Measurements from ENCODE around the gene SHISA4.

The SHISA4 gene

DNA sequence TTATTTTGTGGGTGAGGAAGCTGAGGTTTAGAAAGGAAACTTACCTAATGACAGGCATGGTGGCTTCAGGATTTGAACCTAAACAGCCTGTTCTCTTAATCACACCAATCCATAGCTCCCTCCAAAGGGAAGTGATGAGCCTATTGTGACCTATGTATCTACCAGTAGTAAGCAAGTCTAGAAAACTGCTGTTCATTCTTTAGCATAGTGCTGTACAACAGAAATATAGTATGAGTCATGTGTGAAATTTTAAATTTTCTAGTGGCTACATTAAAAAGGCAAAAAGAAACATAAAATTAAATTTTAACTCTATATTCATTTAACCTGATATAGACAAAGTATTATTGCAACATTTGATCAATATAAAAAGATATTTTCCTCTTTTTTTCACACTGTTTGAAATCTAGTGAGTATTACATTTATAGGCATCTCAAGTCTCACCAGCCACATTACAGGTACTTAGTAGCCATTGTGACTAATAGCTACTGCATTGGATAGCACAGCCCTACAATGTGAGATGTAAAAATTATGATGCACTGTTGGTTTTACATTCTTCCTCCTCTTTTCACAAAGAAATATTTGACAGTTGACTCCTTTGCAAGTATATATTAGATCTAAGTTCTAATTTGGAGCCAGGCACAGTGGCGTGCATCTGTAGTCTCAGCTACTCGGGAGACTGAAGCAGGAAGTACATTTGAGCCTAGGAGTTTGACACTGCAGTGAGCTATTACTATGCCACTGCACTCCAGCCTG, 43.2 kb upstream of the SHISA4 start:
- intact Hi-C loops (cut with DNase I; ENCODE audit: low total_unique reads) = no loop called here
- H3K27ac ChIP-seq = no peak overlapping the region
- peaks cover 0 to 8% (median 6%) of the 10 kb centered on the region in 3 donors for H3K36me3 ChIP-seq
- peaks cover 0 to 38% (median 14%) of the 10 kb centered on the region in 4 donors for H3K4me1 ChIP-seq
- no peaks in the 10 kb centered on the region for H3K9me3 ChIP-seq
- no peak for DNase-seq
- H3K27me3 ChIP-seq = no peaks in the 10 kb centered on the region
- H3K4me3 ChIP-seq = no peak overlapping the region
- TF ChIP-seq, protein P1, sequence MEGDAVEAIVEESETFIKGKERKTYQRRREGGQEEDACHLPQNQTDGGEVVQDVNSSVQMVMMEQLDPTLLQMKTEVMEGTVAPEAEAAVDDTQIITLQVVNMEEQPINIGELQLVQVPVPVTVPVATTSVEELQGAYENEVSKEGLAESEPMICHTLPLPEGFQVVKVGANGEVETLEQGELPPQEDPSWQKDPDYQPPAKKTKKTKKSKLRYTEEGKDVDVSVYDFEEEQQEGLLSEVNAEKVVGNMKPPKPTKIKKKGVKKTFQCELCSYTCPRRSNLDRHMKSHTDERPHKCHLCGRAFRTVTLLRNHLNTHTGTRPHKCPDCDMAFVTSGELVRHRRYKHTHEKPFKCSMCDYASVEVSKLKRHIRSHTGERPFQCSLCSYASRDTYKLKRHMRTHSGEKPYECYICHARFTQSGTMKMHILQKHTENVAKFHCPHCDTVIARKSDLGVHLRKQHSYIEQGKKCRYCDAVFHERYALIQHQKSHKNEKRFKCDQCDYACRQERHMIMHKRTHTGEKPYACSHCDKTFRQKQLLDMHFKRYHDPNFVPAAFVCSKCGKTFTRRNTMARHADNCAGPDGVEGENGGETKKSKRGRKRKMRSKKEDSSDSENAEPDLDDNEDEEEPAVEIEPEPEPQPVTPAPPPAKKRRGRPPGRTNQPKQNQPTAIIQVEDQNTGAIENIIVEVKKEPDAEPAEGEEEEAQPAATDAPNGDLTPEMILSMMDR (IDR thresholded peaks at IDR 0.05) = no peak

DNA sequence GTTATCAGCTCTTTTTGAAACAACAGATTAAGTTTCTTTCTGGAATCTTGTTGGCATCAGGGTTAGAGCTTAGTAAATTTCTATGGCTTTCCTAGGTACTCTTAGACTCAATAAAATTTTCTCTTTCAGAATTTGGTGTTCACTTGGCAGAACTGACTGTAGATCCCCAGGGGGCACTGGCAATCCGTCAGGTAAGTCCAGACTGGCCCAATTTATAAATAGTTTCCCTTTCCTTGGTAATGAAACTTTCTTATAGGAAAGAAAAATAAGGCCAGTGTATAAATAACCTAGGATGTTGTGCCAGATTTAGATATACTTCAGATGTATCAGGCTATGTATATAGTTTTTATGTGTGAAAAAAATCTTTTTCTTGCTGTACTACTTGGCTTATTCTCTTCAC, 41.5 kb upstream of the SHISA4 start:
- TF ChIP-seq, protein P1 (IDR thresholded peaks at IDR 0.05) = no peak
- Histone ChIP-seq H3K9me3 (no peaks in the 10 kb centered on the region), H3K27ac (no peak overlapping the region), H3K27me3 (no peaks in the 10 kb centered on the region), H3K36me3 (peaks cover 2 to 24% (median 16%) of the 10 kb centered on the region in 3 donors), H3K4me3 (no peak overlapping the region), H3K4me1 (peaks cover 0 to 43% (median 17%) of the 10 kb centered on the region in 4 donors)
- intact Hi-C loops (cut with DNase I; ENCODE audit: low total_unique reads) = no loop called here
- DNase-seq = no peak

DNA sequence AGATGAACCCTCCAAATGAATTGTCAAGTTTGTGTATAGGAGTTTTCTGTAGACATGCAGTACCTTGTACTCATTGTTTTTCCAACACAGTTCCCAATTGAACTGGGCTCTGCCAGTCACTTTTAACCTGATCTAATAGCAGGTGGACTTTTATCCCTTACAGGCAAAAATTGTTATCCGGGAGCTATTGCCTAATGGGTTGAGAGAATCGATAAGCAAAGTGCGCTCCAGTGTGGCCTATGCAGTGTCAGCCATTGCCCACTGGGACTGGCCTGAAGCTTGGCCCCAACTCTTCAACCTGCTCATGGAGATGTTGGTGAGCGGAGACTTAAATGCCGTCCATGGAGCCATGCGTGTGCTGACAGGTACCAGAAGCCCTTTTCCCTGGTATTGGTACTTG, 40.5 kb upstream of the SHISA4 start:
- TF ChIP-seq, protein P1 (IDR thresholded peaks at IDR 0.05) = no peak
- Histone ChIP-seq H3K9me3 (no peaks in the 10 kb centered on the region), H3K36me3 (peaks cover 13 to 34% (median 27%) of the 10 kb centered on the region in 3 donors), H3K27me3 (no peaks in the 10 kb centered on the region), H3K4me3 (no peak overlapping the region), H3K27ac (no peak overlapping the region), H3K4me1 (peaks cover 0 to 39% (median 17%) of the 10 kb centered on the region in 4 donors)
- DNase-seq = no peak
- intact Hi-C loops (cut with DNase I; ENCODE audit: low total_unique reads) = no loop called here

DNA sequence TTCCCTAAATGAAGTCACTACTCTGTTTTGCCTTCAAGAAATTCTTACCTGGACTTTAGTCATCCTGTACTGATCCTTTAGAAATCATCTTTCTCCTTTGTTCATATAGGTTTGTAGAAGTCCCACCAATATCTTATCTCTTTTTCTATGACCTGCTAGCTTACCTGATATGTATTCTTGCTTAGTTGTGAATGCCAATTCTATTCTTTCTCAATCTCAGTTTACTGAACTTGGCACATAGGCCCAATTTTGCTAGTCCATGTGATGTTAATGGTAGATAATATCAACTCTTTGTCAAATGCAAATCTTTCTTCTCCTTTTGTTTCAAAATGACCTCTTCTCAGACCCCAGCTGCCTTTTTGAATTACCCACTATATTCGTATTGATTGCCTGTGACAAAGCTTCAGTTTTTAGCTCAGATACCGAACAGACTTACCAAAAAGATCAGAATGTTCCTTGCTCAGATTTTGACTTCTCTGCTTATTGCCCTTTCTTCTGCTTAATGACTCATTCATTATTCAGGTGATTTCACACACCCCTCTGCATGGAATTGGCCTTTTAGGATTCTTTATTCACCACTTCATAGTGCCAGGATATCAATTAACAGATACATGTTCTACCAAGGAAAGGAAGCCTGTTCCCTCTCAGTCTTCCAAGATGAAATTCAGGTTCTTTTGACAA, 39.2 kb upstream of the SHISA4 start:
- Histone ChIP-seq H3K4me3 (no peak overlapping the region), H3K36me3 (peaks cover 26 to 47% (median 39%) of the 10 kb centered on the region in 3 donors), H3K9me3 (no peaks in the 10 kb centered on the region), H3K27me3 (no peaks in the 10 kb centered on the region), H3K27ac (peak overlapping the region; percentile 51 to 53), H3K4me1 (peaks cover 0 to 39% (median 17%) of the 10 kb centered on the region in 4 donors)
- intact Hi-C loops (cut with DNase I; ENCODE audit: low total_unique reads) = no loop called here
- DNase-seq = no peak
- TF ChIP-seq, protein P1 (IDR thresholded peaks at IDR 0.05) = no peak

DNA sequence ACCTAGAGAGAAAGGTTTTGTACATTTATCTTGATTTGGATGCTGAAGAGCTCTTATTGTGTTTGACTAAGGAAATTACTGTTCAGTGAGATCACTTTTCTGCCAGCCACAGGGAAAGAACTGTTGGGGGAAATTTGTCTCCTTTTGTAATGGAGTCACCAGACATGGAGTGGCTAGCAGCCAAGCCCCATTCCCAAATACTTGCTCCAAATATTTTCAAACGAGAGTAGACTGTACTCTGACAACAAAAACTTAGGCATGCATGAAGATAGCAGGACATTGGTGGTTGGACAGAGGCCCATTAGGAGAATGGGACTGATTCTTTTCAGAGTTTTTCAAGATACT, 38.7 kb upstream of the SHISA4 start:
- peak in 1 of 2 donors; percentile 38 for DNase-seq
- no peak overlapping the region for H3K4me3 ChIP-seq
- H3K9me3 ChIP-seq = no peaks in the 10 kb centered on the region
- no peaks in the 10 kb centered on the region for H3K27me3 ChIP-seq
- H3K27ac ChIP-seq = peak overlapping the region; percentile 51 to 53
- TF ChIP-seq, protein P1 (IDR thresholded peaks at IDR 0.05) = no peak
- intact Hi-C loops (cut with DNase I; ENCODE audit: low total_unique reads) = no loop called here
- H3K4me1 ChIP-seq = peaks cover 0 to 39% (median 17%) of the 10 kb centered on the region in 4 donors
- H3K36me3 ChIP-seq = peaks cover 31 to 52% (median 45%) of the 10 kb centered on the region in 3 donors
